Measurements from ENCODE around the gene TNNC1. TPM values are rescaled to one million over a fixed set of nuclear protein-coding genes. Genes with fewer than 3 reads are reported as not detected.

The TNNC1 gene
- total and polyA plus RNA-seq, 4 donors, result 0.21 to 0.75 (median 0.35) TPM

DNA sequence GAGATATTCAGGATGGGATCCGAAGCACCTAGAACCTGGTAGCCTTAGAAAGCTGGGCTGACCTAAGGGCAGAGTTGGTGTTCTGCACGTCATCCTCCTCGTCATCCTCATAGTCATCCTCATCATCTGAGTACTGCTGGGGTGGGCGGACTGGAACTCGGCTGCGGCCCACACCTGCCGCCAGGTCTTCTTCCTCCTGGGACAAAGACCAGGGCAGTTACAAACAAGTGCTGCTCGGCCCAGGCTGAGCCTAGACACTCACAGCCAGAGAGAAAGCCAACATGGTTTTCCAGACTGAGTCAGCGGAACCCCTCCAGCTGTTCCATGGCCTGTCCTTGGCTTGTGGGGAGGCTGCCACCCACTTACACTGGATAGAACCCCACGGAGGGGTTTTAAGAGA is 49.5 kb downstream of the TNNC1 start:
- Histone ChIP-seq H3K4me1 (ENCODE audit: control insufficient read depth in 4 of 4, insufficient read depth in 4 of 4, low read length in 3 of 4) (peaks cover 0 to 18% (median 13%) of the 10 kb centered on the region in 4 donors), H3K27ac (ENCODE audit: low read depth in 1 of 2, low read length in 2 of 2) (no peak overlapping the region), H3K36me3 (ENCODE audit: control insufficient read depth in 4 of 4, insufficient read depth in 3 of 4, low read depth in 1 of 4, low read length in 3 of 4) (peaks cover 17 to 84% (median 56%) of the 10 kb centered on the region in 4 donors), H3K4me3 (ENCODE audit: low read depth in 1 of 3, low read length in 3 of 3) (no peak overlapping the region), H3K27me3 (ENCODE audit: control insufficient read depth in 4 of 4, insufficient read depth in 4 of 4, low read length in 3 of 4) (no peaks in the 10 kb centered on the region), H3K9me3 (ENCODE audit: control insufficient read depth in 4 of 4, low read length in 3 of 4) (no peaks in the 10 kb centered on the region), H3K9ac (ENCODE audit: low read depth in 1 of 2, low read length in 2 of 2) (no peak overlapping the region)
- no peak for DNase-seq (ENCODE audit: low spot score)
- WGBS, result 96% methylated on average over 10 of the region's 10 CpGs
- TF ChIP-seq RAD21 (IDR thresholded peaks at IDR 0.05), result no peak
- no peak for TF ChIP-seq FOXA2 (IDR thresholded peaks at IDR 0.05)
- TF ChIP-seq EGR1 (IDR thresholded peaks at IDR 0.05; ENCODE audit: low read depth in 2 of 2), result no peak
- no peak for TF ChIP-seq FOXA1 (IDR thresholded peaks at IDR 0.05)
- TF ChIP-seq RXRA (IDR thresholded peaks at IDR 0.05), result no peak
- TF ChIP-seq HNF4A (conservative IDR thresholded peaks at IDR 0.05), result no peak
- no peak for TF ChIP-seq YY1 (IDR thresholded peaks at IDR 0.05)
- TF ChIP-seq, protein P1, sequence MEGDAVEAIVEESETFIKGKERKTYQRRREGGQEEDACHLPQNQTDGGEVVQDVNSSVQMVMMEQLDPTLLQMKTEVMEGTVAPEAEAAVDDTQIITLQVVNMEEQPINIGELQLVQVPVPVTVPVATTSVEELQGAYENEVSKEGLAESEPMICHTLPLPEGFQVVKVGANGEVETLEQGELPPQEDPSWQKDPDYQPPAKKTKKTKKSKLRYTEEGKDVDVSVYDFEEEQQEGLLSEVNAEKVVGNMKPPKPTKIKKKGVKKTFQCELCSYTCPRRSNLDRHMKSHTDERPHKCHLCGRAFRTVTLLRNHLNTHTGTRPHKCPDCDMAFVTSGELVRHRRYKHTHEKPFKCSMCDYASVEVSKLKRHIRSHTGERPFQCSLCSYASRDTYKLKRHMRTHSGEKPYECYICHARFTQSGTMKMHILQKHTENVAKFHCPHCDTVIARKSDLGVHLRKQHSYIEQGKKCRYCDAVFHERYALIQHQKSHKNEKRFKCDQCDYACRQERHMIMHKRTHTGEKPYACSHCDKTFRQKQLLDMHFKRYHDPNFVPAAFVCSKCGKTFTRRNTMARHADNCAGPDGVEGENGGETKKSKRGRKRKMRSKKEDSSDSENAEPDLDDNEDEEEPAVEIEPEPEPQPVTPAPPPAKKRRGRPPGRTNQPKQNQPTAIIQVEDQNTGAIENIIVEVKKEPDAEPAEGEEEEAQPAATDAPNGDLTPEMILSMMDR (IDR thresholded peaks at IDR 0.05; ENCODE audit: low read depth, low read length, missing input control), result no peak
- TF ChIP-seq, protein P2, sequence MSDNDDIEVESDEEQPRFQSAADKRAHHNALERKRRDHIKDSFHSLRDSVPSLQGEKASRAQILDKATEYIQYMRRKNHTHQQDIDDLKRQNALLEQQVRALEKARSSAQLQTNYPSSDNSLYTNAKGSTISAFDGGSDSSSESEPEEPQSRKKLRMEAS (IDR thresholded peaks at IDR 0.05), result no peak

DNA sequence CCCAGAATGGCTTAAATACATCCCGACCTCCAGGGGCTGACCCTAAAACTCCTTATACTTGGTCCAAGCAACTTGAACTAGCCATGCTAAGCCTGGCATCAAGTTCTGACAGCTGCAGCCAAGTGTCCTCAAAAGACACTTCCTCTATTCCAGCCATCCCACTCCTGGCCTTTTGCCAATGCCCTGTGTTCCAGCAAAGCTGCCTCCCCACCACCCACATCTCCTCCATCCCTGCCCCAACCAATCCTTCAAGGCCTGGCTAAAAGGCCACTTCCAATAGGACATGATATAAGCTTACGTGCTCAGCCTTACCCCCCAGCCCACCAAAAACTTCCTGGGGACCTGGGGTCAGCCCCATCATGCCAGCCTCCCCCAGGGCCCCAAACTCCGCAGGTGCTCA is 49.9 kb downstream of the TNNC1 start:
- DNase-seq (ENCODE audit: low spot score), result no peak
- H3K4me1 ChIP-seq (ENCODE audit: control insufficient read depth in 4 of 4, insufficient read depth in 4 of 4, low read length in 3 of 4), result peaks cover 0 to 13% (median 8%) of the 10 kb centered on the region in 4 donors
- no peaks in the 10 kb centered on the region for H3K9me3 ChIP-seq (ENCODE audit: control insufficient read depth in 4 of 4, low read length in 3 of 4)
- no peaks in the 10 kb centered on the region for H3K27me3 ChIP-seq (ENCODE audit: control insufficient read depth in 4 of 4, insufficient read depth in 4 of 4, low read length in 3 of 4)
- H3K36me3 ChIP-seq (ENCODE audit: control insufficient read depth in 4 of 4, insufficient read depth in 3 of 4, low read depth in 1 of 4, low read length in 3 of 4), result peaks cover 17 to 89% (median 59%) of the 10 kb centered on the region in 4 donors
- 93% methylated on average over 3 of the region's 3 CpGs for WGBS
- TF ChIP-seq EGR1 (IDR thresholded peaks at IDR 0.05; ENCODE audit: low read depth in 2 of 2), result no peak
- TF ChIP-seq RAD21 (IDR thresholded peaks at IDR 0.05), result no peak
- no peak for TF ChIP-seq SP1 (IDR thresholded peaks at IDR 0.05)
- H3K9ac ChIP-seq (ENCODE audit: low read depth in 1 of 2, low read length in 2 of 2), result no peak overlapping the region
- no peak overlapping the region for H3K27ac ChIP-seq (ENCODE audit: low read depth in 1 of 2, low read length in 2 of 2)
- H3K4me3 ChIP-seq (ENCODE audit: low read depth in 1 of 3, low read length in 3 of 3), result no peak overlapping the region

DNA sequence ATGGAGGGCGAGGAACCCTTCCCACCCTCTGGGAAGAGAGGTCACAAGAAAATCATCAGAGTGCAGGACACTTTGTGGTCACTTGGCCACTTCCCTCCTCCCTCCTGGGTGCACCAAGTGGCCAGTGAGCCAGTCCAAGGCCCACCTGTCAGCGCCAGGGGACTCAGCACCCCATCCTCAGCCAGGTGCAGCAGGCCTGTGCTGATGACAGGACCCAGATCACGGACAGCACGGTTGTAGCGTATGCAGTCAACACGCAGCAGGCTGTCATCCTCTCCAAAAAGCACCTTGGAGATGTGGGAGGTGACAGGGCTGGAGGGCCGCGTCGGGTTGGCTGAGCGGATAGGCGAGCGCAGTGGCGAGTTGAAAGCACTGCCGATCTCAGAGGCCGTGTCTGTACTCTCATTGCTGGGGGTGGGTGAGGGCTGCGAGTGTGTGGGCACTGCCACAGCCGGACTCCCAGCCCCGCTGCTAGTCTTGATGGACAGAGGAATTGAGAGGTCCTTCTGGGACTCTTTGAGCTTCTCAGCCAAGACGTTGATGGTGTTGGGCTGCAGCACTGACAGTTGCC is 50.5 kb downstream of the TNNC1 start:
- Histone ChIP-seq H3K9ac (ENCODE audit: low read depth in 1 of 2, low read length in 2 of 2) (no peak overlapping the region), H3K9me3 (ENCODE audit: control insufficient read depth in 4 of 4, low read length in 3 of 4) (no peaks in the 10 kb centered on the region), H3K36me3 (ENCODE audit: control insufficient read depth in 4 of 4, insufficient read depth in 3 of 4, low read depth in 1 of 4, low read length in 3 of 4) (peaks cover 17 to 94% (median 61%) of the 10 kb centered on the region in 4 donors), H3K4me1 (ENCODE audit: control insufficient read depth in 4 of 4, insufficient read depth in 4 of 4, low read length in 3 of 4) (peaks cover 0 to 7% (median 2%) of the 10 kb centered on the region in 4 donors), H3K27ac (ENCODE audit: low read depth in 1 of 2, low read length in 2 of 2) (no peak overlapping the region), H3K27me3 (ENCODE audit: control insufficient read depth in 4 of 4, insufficient read depth in 4 of 4, low read length in 3 of 4) (no peaks in the 10 kb centered on the region), H3K4me3 (ENCODE audit: low read depth in 1 of 3, low read length in 3 of 3) (no peak overlapping the region)
- TF ChIP-seq JUND (IDR thresholded peaks at IDR 0.05), result no peak
- TF ChIP-seq EGR1 (IDR thresholded peaks at IDR 0.05; ENCODE audit: low read depth in 2 of 2), result no peak
- TF ChIP-seq, protein P3, sequence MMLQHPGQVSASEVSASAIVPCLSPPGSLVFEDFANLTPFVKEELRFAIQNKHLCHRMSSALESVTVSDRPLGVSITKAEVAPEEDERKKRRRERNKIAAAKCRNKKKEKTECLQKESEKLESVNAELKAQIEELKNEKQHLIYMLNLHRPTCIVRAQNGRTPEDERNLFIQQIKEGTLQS (IDR thresholded peaks at IDR 0.05), result no peak
- no peak for TF ChIP-seq RAD21 (IDR thresholded peaks at IDR 0.05)
- TF ChIP-seq, protein P4, sequence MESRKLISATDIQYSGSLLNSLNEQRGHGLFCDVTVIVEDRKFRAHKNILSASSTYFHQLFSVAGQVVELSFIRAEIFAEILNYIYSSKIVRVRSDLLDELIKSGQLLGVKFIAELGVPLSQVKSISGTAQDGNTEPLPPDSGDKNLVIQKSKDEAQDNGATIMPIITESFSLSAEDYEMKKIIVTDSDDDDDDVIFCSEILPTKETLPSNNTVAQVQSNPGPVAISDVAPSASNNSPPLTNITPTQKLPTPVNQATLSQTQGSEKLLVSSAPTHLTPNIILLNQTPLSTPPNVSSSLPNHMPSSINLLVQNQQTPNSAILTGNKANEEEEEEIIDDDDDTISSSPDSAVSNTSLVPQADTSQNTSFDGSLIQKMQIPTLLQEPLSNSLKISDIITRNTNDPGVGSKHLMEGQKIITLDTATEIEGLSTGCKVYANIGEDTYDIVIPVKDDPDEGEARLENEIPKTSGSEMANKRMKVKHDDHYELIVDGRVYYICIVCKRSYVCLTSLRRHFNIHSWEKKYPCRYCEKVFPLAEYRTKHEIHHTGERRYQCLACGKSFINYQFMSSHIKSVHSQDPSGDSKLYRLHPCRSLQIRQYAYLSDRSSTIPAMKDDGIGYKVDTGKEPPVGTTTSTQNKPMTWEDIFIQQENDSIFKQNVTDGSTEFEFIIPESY (IDR thresholded peaks at IDR 0.05), result no peak
- no peak for TF ChIP-seq FOXA2 (IDR thresholded peaks at IDR 0.05)
- no peak for TF ChIP-seq HNF4A (conservative IDR thresholded peaks at IDR 0.05)
- TF ChIP-seq RXRA (IDR thresholded peaks at IDR 0.05), result no peak
- TF ChIP-seq, protein P2 (IDR thresholded peaks at IDR 0.05), result no peak
- TF ChIP-seq, protein P1 (IDR thresholded peaks at IDR 0.05; ENCODE audit: low read depth, low read length, missing input control), result no peak
- no peak for TF ChIP-seq SP1 (IDR thresholded peaks at IDR 0.05)
- TF ChIP-seq, protein P5, sequence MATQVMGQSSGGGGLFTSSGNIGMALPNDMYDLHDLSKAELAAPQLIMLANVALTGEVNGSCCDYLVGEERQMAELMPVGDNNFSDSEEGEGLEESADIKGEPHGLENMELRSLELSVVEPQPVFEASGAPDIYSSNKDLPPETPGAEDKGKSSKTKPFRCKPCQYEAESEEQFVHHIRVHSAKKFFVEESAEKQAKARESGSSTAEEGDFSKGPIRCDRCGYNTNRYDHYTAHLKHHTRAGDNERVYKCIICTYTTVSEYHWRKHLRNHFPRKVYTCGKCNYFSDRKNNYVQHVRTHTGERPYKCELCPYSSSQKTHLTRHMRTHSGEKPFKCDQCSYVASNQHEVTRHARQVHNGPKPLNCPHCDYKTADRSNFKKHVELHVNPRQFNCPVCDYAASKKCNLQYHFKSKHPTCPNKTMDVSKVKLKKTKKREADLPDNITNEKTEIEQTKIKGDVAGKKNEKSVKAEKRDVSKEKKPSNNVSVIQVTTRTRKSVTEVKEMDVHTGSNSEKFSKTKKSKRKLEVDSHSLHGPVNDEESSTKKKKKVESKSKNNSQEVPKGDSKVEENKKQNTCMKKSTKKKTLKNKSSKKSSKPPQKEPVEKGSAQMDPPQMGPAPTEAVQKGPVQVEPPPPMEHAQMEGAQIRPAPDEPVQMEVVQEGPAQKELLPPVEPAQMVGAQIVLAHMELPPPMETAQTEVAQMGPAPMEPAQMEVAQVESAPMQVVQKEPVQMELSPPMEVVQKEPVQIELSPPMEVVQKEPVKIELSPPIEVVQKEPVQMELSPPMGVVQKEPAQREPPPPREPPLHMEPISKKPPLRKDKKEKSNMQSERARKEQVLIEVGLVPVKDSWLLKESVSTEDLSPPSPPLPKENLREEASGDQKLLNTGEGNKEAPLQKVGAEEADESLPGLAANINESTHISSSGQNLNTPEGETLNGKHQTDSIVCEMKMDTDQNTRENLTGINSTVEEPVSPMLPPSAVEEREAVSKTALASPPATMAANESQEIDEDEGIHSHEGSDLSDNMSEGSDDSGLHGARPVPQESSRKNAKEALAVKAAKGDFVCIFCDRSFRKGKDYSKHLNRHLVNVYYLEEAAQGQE (IDR thresholded peaks at IDR 0.05), result no peak
- TF ChIP-seq FOXA1 (IDR thresholded peaks at IDR 0.05), result no peak
- no peak for DNase-seq (ENCODE audit: low spot score)
- WGBS, result 96% methylated on average over 19 of the region's 19 CpGs

All from liver (tissue), 9 donors.